Breast epithelium (tissue), 3 donors: ENCODE data around the gene TPSG1.

ENCODE experiments used
- CTCF ChIP-seq, 3 donors: fragments of 450-650 bp; IDR thresholded peaks; one replicate each; pipeline ENCODE4 v1.5.1; 2016 to 2017; ENCODE audit warnings: antibody characterized with exemption in 3 of 3, mild to moderate bottlenecking in 3 of 3, moderate library complexity in 3 of 3
- POLR2A ChIP-seq: fragments of 450-650 bp; IDR thresholded peaks from one replicate; pipeline ENCODE4 v1.6.1; 2016; ENCODE audit warnings: antibody characterized with exemption, mild to moderate bottlenecking, moderate library complexity
- POLR2AphosphoS5 ChIP-seq, 3 donors: sonication (generic); formaldehyde crosslinking; IDR thresholded peaks; one replicate each; pipeline ENCODE4 v1.6.1; 2017; ENCODE audit warnings: antibody characterized with exemption in 3 of 3

- TF ChIP-seq POLR2AphosphoS5 (IDR thresholded peaks at IDR 0.05) (no peak), POLR2A (no peak), CTCF (IDR thresholded peaks at IDR 0.05) (no peak)
Observed at GRCh38 chr16:1220841-1221627, 4.0 kb downstream of the TPSG1 start.
